NCI-H2171 treated with DMSO at 0.1 percent for 48 hours (cell line): Measurements from ENCODE around the gene PDZK1IP1.

Experiments
- DNase-seq: peaks from one replicate; lab custom pipeline; 2025; lab: John Stamatoyannopoulos, UW

The PDZK1IP1 gene, protein sequence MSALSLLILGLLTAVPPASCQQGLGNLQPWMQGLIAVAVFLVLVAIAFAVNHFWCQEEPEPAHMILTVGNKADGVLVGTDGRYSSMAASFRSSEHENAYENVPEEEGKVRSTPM

DNA sequence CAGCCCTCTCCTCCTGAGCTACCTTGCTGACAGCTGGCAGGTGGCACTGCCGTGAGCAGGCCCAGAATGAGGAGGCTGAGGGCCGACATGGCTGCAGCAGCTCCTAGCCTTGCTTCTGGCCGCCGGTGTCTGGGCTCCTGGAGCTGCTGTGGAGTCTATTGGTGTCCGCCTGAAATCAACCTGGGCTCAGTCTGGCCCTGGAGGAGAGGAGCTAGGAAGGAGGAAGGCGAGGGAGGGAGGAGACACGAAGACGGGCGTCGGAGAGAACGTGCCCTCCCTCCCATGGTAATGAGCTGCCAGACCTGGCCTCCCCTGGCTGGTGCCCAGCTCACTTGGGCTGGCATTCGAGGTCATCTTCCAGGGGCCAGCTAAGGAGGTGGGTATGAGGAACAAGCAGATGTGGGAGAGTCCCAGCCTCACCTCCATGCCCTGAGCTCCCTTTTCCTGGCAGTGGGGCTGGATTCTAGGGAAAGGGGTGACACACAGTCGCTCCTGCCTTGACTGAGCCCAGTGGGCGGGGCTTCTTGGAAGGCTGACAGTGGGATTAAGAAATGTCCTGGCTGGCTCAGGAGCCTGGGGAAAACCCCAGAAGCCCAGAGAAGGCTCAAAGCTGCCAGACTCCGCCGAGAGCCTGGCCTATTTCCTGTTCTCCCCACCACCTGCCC, at the start of gene PDZK1IP1:
Gene PDZK1IP1, minus strand, starts transcription at position 193 of the 665 bp plus-strand sequence. Its CDS starts 104 bp downstream, at position 89.
- no peak for DNase-seq

DNA sequence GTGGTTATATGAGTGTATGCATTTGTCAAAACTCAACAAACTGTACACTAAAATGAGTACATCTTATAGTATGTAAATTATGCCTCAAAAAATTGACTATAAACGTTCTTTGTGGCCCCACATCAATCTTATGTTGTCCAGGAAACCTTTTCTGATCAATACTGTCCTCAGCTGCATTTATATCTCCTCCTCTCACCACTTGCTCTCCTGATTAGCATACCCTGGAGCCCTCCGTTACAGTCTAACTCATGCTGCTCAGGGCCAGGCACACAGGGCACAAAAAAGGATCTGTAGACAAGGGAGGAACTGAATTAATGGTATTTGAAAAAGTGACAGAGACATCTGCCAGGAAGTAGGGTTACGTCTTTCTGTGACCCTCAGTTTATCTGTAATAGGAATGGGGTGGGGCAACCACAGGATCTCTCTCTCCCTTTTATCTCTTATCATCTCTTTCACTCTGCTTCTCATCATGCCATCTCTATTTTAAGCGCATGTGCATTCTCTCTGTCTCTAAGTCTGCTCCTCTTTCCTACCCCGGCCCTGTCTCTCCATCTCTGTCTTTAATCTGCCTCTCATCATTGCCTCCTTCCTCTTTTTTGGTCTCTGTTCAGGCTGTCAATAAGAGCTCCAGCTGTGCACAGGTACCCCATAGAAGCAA, 49.2 kb upstream of the PDZK1IP1 start:
- DNase-seq: no peak

DNA sequence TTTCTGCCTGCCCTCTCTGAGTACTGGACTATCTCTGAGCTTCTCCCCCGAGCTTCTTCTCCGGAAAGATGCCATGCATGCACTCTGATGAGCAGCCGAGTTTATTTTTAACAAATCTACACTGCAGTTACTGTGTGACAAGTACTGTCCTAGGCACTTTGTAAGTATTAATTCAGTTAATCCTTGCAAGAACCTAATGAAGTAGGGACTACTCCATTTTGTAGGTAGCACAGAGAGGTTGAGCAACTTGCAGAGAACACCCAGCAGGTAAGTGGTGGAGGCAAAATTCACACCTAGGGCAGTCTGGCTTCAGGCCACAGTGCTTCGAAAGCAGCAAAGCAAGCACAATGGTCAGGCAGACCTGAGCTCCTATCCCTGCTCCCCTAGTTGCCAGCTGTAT, 46.0 kb upstream of the PDZK1IP1 start:
- no peak for DNase-seq

DNA sequence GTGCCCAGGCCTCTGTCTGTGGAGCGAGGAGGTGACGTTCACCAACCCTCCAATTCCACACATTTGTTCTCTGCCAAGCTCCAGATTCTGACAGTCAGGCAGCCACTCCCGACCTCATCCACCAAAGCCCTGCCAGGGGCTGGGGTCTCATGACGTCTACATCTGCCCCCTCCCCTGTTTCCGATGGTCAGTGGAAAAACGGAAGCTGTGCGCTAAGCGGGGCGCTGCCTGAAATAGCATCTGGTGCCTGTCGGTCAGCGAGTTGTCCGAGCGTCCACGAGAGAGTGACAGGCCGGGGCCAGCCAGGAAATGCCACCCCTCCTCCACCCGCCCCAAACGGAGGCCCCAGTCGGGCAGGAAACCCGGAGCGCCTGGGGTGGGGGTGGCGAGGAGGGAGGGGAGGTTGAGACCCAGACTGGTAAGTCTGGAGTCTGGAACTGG, 45.4 kb upstream of the PDZK1IP1 start:
- DNase-seq: no peak

DNA sequence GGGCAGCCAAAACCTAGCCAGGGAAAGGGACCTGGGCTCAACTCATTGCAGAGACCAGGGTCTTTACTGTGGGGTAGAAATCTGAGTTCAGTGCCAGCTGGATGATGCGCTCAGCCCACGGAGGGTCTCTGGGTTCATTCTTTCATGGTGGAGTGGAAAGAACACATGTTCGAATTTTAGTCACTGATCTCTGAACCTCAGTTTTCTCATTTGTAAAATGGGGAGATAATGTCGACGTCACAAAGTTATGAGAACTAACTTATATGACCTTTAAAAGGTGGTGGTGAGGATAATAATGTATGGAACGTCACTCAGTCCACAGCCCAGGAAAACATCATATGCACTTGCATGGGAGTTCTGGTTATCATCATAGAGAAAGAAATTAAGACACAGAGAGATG, 43.4 kb upstream of the PDZK1IP1 start:
- no peak for DNase-seq

DNA sequence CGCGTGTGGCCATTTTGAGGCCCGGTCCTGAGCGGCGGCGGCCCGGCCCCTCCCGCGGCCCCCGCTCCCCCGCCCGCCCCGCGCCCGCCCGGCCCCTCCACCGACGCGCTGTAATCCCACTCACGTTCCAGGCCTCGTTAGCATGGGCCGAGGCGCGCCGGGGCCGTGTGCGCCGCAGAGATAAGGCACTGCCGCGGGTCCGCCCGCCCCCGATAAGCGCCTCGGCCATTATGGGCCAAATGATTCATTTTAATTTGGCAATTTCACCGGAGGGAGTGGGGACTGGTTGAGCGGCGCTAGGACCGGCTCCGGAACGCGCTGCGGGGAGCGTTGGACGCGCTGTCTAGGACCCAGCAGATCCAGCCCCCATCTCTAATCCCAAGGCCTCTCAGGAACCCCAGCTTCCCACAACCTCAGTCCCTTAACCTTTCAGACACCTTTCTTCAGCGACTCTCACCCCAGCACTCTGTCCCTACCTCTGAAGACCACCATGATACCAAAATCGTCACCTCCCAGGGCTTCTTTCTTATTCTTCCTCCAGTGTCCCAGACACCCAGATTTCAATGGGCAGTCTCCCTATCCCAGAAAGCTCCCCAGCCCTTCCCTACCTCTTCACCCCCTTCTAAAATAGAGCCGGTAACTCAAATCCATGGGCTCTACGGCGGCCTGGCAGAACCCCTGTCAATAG, 42.5 kb upstream of the PDZK1IP1 start, which contains the start of gene TAL1:
Gene TAL1, minus strand, starts transcription at position 39 of the 688 bp plus-strand sequence. CDS start 6,337 bp downstream, outside the sequence.
- DNase-seq: no peak

DNA sequence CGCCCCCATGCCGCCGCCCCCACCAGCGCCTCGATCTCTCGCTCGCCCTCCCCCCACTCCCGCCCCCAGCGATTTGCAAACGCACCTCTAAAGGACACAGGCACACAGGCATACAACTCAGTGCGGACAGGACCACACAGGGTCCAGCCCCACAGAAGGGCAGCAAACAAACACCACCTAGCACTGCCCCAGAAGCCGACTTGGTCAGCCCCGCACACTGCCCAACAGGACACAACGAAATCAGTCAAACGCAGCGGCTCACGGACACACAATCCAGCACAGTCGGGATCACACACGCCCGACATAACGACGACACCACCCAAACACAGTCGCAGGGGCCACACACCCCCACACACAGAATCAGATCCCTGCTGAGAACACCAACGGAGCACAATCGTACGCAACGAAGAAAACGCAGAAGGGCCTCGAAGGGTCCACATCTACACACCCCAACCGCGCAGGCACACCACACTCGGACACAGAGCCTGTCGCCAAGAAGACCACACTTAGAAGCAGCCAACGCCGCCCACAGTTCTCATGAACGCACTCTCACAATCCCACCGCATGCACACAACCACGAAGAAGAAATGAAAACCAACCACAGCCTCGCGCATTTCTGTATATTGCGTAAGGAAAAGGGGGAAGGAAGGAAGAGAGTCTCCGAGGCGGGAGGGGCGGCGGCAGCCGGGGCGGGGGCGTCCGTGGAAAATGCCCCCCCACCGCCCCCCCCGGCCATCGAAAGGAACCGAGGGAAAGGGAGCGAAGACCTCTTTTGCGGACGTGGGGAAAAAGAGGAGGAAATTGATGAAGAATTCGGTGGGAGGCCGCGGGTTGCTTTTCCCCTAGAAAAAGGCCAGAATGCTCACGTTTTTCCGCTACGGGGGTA, 41.7 kb upstream of the PDZK1IP1 start:
- no peak for DNase-seq

DNA sequence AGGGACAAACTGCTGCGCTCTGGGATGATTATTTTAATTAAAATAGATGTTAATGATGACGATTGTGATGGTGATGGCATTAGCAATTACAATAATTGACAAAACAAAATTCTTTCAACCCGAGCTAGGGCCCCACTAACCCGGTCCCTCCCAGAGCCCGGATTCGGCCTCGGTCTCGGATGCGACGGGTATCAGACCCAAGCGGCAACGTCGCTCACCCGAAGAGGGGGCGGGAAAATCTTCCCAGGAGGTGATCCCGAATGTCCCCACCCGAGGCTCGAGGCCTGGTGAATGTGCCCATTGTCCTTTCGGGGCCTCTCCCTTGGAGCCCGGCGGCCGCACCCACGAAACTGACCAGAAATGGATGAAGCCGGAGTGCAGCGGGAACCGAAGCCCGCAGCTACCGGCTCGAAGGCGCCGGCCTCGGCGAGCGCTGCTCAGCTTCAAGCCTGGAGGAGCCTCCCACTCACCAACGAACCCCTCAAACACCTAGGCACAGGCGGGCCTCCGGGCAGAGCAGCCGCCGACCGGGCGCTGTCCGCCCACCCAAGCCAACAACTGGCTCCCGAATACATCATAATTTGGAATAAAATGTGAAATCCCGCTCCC, 41.0 kb upstream of the PDZK1IP1 start:
- no peak for DNase-seq

DNA sequence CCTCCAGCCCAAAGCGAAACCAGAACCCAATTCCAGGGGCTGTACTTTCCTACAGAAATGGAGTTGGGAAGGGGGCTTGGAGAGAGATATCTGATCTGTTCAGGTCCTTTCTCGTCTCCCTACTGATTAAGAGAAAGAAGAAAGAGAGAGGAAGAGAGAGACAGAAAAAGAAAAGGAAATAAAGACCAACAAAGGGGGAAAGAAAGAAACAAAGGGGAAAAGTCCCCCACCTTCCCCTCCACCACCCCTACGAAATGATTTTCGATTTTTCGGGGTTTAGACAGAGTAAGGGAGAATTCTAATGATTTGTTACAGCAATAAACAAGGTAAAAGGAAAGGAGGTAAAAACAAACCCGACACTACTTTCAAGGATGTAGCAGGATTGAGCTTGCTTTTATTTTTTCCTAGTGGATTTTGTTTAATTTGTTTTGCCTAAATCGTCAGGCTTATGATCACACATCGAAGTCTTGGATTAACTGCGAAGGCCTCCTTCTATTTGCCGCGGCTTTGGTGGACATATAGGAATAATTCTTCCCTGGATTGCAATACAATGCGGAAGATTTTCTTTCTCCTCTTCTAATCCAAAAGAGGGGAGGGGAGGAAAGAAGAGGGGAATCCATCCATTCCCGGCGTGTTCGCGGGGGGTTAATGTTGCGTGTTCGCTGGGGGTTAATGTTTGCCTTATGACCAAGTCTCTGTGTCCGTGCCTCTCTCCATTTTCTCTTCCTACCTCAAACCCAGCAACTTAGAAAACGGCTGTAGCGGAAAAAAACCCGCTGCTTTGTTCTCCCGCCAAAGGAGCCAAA, 40.3 kb upstream of the PDZK1IP1 start:
- no peak for DNase-seq

DNA sequence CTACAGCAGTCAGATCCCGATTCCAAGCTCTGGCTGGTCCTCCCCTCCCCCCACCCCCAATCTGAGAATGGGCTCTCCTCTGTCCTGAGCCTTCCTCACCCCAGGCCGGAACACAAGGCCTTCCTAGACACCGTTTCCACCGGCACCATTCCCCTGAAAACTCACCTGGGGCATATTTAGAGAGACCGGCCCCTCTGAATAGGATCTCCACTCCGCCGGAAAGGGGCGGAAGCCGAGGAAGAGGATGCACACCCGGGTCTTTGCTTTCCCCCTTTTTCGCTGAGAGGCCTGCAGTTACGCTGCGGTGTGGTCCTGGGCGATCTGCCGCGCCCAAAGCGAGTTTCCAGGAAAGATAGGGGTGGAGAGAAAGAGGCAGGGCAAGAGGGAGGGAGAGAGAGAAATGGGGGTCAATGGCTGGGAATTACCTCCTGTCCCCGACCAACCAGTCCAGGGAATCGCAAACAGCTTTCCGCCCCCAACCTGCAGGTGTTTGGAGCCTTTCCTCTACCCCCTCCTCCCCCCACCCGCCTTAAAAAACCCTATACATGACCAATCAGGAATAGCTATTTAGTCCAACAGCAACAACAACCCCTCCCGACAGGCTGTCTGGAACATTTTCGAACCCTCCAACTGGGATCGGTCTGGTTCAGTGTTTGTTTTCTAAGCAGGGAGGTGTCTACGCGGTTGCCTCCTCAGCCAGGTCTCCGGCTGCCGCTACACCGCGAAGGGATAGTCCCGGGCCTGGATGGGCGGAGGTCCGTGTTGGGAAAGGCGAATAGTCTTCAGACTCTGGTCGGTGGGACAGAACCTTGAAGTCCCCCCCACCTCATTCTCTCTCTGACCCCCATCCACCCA, 39.4 kb upstream of the PDZK1IP1 start:
- DNase-seq: no peak

DNA sequence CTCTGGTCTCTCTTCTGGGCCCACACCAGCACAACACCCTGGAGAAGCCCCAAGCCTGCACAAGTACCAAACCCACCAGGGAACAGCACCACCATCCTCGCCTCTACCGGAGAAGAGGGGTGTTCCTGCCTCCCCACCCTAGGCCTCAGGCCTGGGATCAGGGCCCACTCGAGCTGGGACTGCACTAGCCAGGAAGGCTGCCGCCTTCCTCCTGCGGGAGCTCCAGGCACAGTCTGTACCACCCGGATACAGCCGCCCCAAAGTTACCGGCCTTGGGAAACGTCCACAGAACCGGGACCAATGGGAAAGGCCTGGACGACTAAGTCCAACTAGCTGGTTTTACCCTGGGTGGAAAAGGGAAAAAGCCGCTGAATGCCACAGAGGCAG, 38.8 kb upstream of the PDZK1IP1 start:
- DNase-seq: no peak

DNA sequence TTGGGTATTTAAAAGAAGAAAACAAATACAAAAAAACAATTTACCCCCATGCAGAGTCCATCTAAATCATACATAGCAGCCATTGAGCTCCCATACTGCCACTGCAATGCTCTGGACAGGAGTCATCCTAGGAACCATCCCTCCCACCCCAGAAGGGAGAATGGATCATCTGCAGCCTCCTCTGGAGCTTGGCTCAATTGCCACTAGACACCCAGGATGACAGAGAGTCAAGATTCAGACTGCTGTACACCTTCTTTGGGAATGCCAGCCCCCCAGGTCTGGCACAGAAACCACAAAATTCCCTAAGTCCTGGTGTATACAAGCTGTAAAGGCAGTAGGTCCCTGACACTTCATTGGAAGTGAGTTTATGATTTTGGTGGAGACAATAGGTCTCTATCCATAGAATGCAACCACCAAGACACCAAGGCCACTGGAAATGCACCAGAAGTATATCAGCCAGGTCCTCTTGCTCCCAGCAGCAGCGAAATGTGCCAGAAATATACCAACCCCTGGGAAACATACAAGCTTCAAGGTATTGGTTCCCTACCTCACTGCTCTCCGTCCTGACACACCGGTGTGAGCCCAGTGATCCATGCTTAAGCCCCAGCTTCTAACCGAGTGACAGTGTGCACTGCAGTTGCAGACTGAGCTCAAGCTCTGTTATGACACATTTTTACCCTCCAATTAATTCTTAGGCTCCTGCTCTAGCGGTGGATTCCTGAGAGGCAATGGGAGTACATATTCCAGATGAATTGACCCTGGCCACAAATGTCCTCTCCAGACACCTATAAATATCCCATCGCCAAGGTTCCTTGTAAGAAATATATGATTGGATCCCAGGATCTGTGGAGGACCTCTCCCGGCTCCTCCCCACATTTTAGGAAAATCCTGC, 37.8 kb upstream of the PDZK1IP1 start:
- DNase-seq: no peak

DNA sequence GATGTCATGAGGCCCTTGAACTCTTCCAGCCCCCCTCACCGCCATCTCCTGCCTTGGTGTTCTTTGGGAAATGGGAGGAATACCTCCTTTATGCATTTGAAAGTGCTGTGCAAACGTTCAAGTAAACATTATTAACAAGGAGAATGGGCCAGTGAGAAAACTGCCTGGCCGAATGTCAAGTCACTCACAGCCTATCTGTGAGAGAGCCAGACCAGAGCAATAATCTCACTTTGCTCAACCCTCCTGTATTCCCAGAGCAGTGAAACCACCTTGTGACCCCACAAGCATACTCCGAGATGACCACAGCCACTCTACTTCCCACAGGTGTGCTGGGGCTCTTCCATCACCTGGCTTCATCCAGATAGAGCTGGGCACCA, 37.0 kb upstream of the PDZK1IP1 start:
- no peak for DNase-seq

DNA sequence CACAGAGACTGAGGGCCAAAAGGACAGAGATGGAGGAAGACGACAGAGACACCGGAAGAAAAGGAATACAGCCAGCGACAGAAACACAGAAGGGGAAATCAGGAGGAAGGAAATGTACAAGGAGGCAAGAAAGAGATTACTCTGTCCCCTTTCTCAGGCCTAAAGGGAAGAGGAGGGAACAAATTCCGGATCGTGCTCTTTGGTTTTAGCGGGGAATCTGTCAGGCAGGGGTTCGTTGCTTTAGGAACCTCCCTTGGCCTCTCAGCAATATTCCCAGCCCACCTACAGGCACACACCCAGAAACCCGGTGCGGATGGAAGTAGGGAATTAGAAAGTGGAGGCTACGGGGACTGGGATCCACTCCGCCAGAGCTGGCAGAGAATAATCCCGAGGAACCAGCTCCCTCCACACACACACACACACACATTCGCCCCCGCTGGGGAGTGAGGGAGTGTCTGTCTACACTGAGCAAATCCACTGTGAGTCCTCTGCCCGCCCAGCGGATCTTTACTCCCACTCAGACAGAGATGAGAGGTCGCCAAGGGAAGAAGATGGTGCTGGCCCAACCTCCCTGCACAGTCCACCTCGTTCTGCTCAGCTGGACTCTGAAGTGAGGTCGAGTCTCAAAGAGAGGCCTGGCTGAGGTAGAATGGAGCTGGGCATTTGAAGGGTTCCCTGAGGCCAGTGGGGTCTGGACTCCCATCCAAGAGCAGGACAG, 36.4 kb upstream of the PDZK1IP1 start:
- no peak for DNase-seq

DNA sequence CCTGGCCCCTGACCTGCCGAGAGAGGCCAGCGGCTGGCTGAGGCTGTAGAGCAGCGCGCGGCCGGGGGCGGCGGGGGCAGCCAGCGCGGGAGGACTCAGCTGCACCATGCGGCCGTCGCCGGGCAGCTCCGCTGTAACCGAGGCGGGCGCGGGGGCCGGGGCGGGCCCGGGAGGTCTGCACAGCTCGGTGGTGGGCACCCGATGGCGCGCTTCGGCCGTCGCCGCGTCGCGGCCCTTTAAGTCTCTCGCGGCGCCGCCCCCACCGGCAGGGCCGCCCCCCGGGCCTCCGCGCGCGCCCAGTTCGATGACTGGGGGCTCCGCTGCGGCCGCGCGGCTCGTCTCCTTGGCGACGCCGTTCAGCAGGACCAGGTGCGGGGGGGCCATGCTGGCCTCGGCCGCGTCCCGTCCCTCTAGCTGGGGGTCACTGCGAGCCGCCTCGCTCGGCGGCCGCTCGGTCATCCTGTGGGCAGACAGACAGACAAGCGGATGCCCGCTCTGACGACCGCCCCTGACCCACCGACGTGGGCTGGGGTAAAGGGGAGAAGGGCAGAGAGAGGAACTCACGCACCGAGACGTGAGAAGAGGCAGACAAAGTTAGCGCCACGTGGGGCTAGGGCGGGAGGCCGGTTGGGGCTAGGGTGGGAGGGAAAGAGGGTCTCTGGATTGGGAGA, 35.7 kb upstream of the PDZK1IP1 start:
- no peak for DNase-seq

DNA sequence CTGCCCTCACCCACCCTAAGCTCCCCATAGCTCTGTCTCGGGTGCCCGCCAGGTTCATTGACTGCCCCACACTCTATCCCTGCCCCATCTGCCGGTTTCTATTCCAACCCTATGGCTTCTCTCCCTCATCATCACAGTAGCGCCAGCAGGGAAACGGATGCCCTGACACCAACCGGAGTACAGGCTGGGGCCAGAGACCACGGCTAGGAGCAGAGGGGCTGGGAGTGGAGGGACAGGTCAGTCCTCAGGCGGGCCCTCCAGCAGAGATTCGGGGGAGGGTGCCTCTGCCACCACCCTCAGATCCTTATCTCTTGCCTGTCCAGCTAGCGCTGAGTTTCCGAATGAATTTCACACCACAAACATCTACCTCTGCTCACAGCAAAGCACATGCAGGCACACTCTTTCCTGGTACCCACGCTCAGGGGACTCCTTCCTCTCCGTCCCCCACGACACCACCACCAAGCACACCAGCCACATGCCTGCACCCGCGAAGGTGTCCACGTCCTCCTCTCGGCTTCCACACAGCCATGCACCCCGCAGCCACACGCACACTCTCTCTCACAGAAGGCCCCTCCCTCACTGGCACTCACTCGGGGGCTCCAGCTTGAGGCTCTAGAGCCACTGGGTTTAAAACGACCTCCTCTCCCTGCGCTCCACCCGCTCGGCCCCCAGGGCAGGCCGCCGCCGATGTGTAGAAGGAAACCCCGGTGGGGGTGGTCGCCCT, 35.0 kb upstream of the PDZK1IP1 start:
- DNase-seq: no peak
